DND-41 (cell line): ENCODE measurements around the gene TIMM8A.

Source experiments
- CTCF ChIP-seq: IDR thresholded peaks from 2 replicates; pipeline ENCODE4 v1.5.1; 2012; ENCODE audit warnings: borderline replicate concordance, low read length, moderate library complexity, mild to moderate bottlenecking; ENCODE audit not compliant: poor library complexity, severe bottlenecking; ENCODE audit errors: extremely low read depth
- EZH2 ChIP-seq: IDR thresholded peaks from 3 replicates; pipeline ENCODE4 v1.6.1; 2012; ENCODE audit warnings: borderline replicate concordance, low read depth, mild to moderate bottlenecking, moderate library complexity, low read length, inconsistent platforms; ENCODE audit not compliant: severe bottlenecking

- TF ChIP-seq EZH2, result no peak
- TF ChIP-seq CTCF, result peak; percentile 82
Observed at GRCh38 chrX:101390664-101391525, 42.4 kb upstream of the TIMM8A start, which contains the start of gene RPL36A.
